ENCODE results near the gene MBNL1. TPM values are rescaled to one million over a fixed set of nuclear protein-coding genes. Genes with fewer than 3 reads are reported as not detected.

The MBNL1 gene
- total RNA-seq, 1 experiment from 2014 or later: 140 TPM

GRCh38 chr3:152279479-152279878 is 10.8 kb downstream of the MBNL1 start:
- H3K4me1 ChIP-seq (ENCODE audit: control insufficient read depth, insufficient read depth, low read length): peaks cover 24% of the 10 kb centered on the region
- no peak overlapping the region for H3K4me3 ChIP-seq (ENCODE audit: low read depth in 2 of 2, low read length in 2 of 2)
- no TSS peak for BruUV-seq (replicated peaks)
- intact Hi-C loops (cut with micrococcal nuclease; ENCODE audit: unreplicated experiment): no loop called here
- ChIA-PET POLR2A (no interaction called here), CTCF (no interaction called here)
- in situ Hi-C loops (cut with HindIII; ENCODE audit: low pct_unique_long_range_greater_than_20kb, low sequenced_read_pairs): no loop called here
- no peaks in the 10 kb centered on the region for H3K27me3 ChIP-seq (ENCODE audit: control insufficient read depth, insufficient read depth, low read length)
- no peak for TF ChIP-seq TCF7L2 (IDR thresholded peaks at IDR 0.05; ENCODE audit: low read depth, low read length)
- TF ChIP-seq, protein P1, sequence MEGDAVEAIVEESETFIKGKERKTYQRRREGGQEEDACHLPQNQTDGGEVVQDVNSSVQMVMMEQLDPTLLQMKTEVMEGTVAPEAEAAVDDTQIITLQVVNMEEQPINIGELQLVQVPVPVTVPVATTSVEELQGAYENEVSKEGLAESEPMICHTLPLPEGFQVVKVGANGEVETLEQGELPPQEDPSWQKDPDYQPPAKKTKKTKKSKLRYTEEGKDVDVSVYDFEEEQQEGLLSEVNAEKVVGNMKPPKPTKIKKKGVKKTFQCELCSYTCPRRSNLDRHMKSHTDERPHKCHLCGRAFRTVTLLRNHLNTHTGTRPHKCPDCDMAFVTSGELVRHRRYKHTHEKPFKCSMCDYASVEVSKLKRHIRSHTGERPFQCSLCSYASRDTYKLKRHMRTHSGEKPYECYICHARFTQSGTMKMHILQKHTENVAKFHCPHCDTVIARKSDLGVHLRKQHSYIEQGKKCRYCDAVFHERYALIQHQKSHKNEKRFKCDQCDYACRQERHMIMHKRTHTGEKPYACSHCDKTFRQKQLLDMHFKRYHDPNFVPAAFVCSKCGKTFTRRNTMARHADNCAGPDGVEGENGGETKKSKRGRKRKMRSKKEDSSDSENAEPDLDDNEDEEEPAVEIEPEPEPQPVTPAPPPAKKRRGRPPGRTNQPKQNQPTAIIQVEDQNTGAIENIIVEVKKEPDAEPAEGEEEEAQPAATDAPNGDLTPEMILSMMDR (IDR thresholded peaks at IDR 0.05): no peak
- TF ChIP-seq SIN3A (IDR thresholded peaks at IDR 0.05; ENCODE audit: borderline replicate concordance, insufficient read depth, low read depth, low read length): no peak
- TF ChIP-seq POLR2AphosphoS5 (IDR thresholded peaks at IDR 0.05; ENCODE audit: low read depth, low read length): no peak
- TF ChIP-seq, protein P2, sequence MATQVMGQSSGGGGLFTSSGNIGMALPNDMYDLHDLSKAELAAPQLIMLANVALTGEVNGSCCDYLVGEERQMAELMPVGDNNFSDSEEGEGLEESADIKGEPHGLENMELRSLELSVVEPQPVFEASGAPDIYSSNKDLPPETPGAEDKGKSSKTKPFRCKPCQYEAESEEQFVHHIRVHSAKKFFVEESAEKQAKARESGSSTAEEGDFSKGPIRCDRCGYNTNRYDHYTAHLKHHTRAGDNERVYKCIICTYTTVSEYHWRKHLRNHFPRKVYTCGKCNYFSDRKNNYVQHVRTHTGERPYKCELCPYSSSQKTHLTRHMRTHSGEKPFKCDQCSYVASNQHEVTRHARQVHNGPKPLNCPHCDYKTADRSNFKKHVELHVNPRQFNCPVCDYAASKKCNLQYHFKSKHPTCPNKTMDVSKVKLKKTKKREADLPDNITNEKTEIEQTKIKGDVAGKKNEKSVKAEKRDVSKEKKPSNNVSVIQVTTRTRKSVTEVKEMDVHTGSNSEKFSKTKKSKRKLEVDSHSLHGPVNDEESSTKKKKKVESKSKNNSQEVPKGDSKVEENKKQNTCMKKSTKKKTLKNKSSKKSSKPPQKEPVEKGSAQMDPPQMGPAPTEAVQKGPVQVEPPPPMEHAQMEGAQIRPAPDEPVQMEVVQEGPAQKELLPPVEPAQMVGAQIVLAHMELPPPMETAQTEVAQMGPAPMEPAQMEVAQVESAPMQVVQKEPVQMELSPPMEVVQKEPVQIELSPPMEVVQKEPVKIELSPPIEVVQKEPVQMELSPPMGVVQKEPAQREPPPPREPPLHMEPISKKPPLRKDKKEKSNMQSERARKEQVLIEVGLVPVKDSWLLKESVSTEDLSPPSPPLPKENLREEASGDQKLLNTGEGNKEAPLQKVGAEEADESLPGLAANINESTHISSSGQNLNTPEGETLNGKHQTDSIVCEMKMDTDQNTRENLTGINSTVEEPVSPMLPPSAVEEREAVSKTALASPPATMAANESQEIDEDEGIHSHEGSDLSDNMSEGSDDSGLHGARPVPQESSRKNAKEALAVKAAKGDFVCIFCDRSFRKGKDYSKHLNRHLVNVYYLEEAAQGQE (IDR thresholded peaks at IDR 0.05; ENCODE audit: insufficient read depth in 1 of 2, low read depth in 2 of 2, low read length in 1 of 2): no peak
- no peak for ATAC-seq
- no peak overlapping the region for H3K27ac ChIP-seq (ENCODE audit: low read length)
- H3K9me3 ChIP-seq (ENCODE audit: control insufficient read depth, insufficient read depth, low read depth, low read length): no peaks in the 10 kb centered on the region
- DNase-seq (ENCODE audit: low read depth, low spot score): no peak
- H3K36me3 ChIP-seq (ENCODE audit: control insufficient read depth, insufficient read depth, low read length): no peaks in the 10 kb centered on the region

GRCh38 chr3:152280539-152280938 is 11.8 kb downstream of the MBNL1 start:
- Histone ChIP-seq H3K27ac (ENCODE audit: low read length) (no peak overlapping the region), H3K4me3 (ENCODE audit: low read depth in 2 of 2, low read length in 2 of 2) (no peak overlapping the region), H3K36me3 (ENCODE audit: control insufficient read depth, insufficient read depth, low read length) (no peaks in the 10 kb centered on the region), H3K4me1 (ENCODE audit: control insufficient read depth, insufficient read depth, low read length) (peaks cover 20% of the 10 kb centered on the region), H3K27me3 (ENCODE audit: control insufficient read depth, insufficient read depth, low read length) (no peaks in the 10 kb centered on the region), H3K9me3 (ENCODE audit: control insufficient read depth, insufficient read depth, low read depth, low read length) (no peaks in the 10 kb centered on the region)
- TF ChIP-seq TCF7L2 (IDR thresholded peaks at IDR 0.05; ENCODE audit: low read depth, low read length) (no peak), SIN3A (IDR thresholded peaks at IDR 0.05; ENCODE audit: borderline replicate concordance, insufficient read depth, low read depth, low read length) (no peak), POLR2AphosphoS5 (IDR thresholded peaks at IDR 0.05; ENCODE audit: low read depth, low read length) (no peak)
- TF ChIP-seq, protein P1 (IDR thresholded peaks at IDR 0.05): no peak
- TF ChIP-seq, protein P2 (IDR thresholded peaks at IDR 0.05; ENCODE audit: insufficient read depth in 1 of 2, low read depth in 2 of 2, low read length in 1 of 2): no peak
- intact Hi-C loops (cut with micrococcal nuclease; ENCODE audit: unreplicated experiment): no loop called here
- no peak for ATAC-seq
- no peak for DNase-seq (ENCODE audit: low read depth, low spot score)
- POLR2A ChIA-PET: no interaction called here
- CTCF ChIA-PET: no interaction called here
- no TSS peak for BruUV-seq (replicated peaks)
- in situ Hi-C loops (cut with HindIII; ENCODE audit: low pct_unique_long_range_greater_than_20kb, low sequenced_read_pairs): no loop called here

Measured in Panc1 (cell line).